Stimulated activated naive CD8-positive, alpha-beta T cell treated with anti-CD3 and anti-CD28 coated beads, Interleukin-15, amount 100 ng/mL, for 72 hours (primary cell): Measurements from ENCODE around the gene PLCB2.

Source experiments
- ATAC-seq: fragments of 150-1000 bp; cut with Tn5 transposase; 2 replicates; pipeline ENCODE4 v1.10.0; 2021; ENCODE audit warnings: mild to moderate bottlenecking, moderate library complexity
- DNase-seq, 2 donors: peaks; one replicate each; pipeline ENCODE4 v3.0.0; 2021 to 2022
- H3K27ac Mint-ChIP-seq, 2 donors: one replicate each; pipeline ENCODE4 v1.8.0; 2022; ENCODE audit warnings: mild to moderate bottlenecking in 2 of 2, mixed read lengths in 2 of 2, moderate library complexity in 2 of 2
- H3K27me3 Mint-ChIP-seq: one replicate; pipeline ENCODE4 v1.8.0; 2022; ENCODE audit warnings: mixed read lengths
- H3K4me1 Mint-ChIP-seq: one replicate; pipeline ENCODE4 v1.8.0; 2022; ENCODE audit warnings: mild to moderate bottlenecking, mixed read lengths
- H3K4me3 Mint-ChIP-seq, 2 donors: one replicate each; pipeline ENCODE4 v1.8.0; 2022; ENCODE audit warnings: mild to moderate bottlenecking in 2 of 2, mixed read lengths in 2 of 2, moderate library complexity in 1 of 2
- H3K9me3 Mint-ChIP-seq, 2 donors: one replicate each; pipeline ENCODE4 v1.8.0; 2022; ENCODE audit warnings: mixed read lengths in 2 of 2

The PLCB2 gene

DNA sequence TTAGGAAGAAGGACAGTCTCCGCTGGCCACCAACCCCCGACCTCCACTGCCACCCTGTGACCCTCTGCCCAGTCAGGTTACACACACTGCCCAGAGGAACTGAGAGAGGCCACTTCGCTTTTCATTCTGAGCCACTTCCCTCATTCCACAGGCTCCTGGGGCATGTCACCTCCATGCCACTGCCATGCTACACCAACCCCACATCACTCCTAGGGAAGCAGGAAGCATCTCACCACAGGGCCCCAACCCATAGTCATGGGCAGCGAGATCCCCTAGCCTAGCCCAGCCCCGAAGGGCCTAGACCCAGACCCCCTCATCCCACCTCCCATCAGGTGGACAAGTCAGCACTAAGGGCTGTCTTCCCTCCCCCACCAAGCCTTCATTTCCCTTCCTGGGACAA, 1.4 kb downstream of the PLCB2 start:
- ATAC-seq (no peak), DNase-seq (no peak)
- Mint-ChIP-seq H3K27me3 (no peaks in the 10 kb centered on the region), H3K4me3 (peak overlapping the region; percentile 92 to 99), H3K9me3 (no peaks in the 10 kb centered on the region), H3K27ac (peak overlapping the region; percentile 54 to 65), H3K4me1 (peaks cover 54% of the 10 kb centered on the region)

DNA sequence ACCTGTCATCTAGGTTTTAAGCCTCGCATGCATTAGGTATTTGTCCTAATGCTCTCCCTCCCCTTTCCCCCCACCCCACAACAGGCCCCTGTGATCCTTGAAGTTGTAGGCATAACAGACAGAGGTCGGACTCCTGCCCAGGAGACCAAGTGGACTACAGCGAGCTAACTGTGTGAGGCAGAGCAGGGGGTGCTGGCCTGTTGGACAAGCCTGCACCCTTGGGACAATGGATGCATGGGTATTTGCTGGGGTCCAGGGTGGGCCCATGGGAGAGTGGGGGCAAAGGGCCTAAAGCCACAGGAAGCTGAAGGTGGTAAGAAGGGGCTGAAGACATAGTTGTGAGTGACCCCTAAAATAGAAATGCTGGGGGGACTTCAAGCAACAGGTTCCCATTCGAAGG, 2.5 kb downstream of the PLCB2 start:
- ATAC-seq (no peak), DNase-seq (no peak)
- Mint-ChIP-seq H3K4me3 (no peak overlapping the region), H3K4me1 (peaks cover 54% of the 10 kb centered on the region), H3K9me3 (no peaks in the 10 kb centered on the region), H3K27ac (no peak overlapping the region), H3K27me3 (no peaks in the 10 kb centered on the region)

DNA sequence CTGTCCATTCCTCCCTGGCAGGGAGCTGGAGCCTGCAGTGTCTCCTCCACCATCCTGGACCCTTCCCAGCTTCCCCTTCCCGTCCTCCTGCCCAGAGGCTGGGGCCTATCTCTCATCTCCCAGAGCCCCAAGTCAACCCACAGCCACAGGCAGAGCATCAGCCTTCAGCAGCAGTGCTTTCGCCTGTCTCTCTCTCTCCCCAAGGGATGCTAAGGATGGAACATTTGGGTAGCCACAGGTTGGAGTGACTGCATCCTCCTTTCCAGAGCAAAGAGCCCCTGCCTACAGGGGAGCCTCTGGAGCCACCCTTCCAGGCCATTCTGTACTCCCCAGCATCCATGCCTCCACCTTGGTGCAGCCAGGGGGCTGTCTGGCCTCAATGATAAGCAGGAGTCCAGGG, 4.2 kb downstream of the PLCB2 start:
- no peaks in the 10 kb centered on the region for H3K9me3 Mint-ChIP-seq
- H3K27ac Mint-ChIP-seq: no peak overlapping the region
- no peaks in the 10 kb centered on the region for H3K27me3 Mint-ChIP-seq
- no peak for ATAC-seq
- no peak overlapping the region for H3K4me3 Mint-ChIP-seq
- H3K4me1 Mint-ChIP-seq: peaks cover 38% of the 10 kb centered on the region
- DNase-seq: no peak

DNA sequence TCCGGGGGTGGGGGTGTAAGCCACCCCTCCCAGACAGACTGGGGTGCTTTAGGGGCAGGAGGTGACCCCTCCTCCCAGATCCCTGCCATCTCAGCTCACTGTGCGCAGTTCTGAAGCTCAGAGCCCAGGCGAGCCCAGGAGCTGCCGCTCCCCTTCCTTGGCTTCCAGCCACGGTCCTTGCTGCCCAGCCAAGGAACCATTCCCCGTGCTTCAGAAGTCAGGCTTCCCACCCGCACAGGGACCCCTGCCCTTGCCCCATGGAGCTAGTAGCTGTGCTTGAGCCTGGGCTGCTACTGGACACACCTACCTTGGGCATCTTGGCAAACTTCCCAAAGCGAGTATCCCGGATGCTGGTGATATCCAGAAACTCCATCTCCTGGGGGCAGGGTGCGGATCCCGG, 4.8 kb downstream of the PLCB2 start:
- ATAC-seq (no peak), DNase-seq (no peak)
- no peaks in the 10 kb centered on the region for H3K27me3 Mint-ChIP-seq
- no peaks in the 10 kb centered on the region for H3K9me3 Mint-ChIP-seq
- H3K4me1 Mint-ChIP-seq: peaks cover 36% of the 10 kb centered on the region
- peak overlapping the region in 1 of 2 donors; percentile 27 for H3K27ac Mint-ChIP-seq
- no peak overlapping the region for H3K4me3 Mint-ChIP-seq

DNA sequence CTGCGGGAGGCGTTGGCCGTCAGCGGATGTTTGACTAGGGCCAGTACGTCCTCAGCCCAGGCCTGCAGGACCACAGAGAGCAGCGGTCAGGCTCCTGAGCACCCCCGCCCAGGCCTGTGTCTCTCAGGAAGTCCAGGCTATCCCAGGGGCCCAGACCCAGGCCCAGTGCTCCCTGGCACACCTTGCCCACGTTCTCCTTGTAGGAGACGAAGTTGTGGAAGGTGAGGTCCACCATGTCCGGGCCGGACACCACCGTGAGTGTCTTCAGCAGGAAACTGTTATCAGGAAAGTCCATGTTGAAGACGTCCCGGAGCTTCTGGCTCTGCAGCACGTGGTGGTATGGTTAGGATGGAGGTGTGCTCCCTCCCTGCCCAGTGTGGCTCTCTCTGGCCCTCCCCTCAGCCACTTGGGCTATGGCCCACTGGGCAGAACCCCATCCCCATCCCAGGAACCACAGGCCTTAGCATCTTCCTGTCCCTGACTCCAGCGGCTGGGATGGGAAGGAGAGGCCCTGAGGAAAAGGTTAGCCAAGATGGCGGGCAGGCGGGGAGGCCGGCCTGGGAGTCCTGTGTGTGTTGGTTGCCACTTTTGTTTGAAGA, 5.3 kb downstream of the PLCB2 start:
- H3K27ac Mint-ChIP-seq: no peak overlapping the region

DNA sequence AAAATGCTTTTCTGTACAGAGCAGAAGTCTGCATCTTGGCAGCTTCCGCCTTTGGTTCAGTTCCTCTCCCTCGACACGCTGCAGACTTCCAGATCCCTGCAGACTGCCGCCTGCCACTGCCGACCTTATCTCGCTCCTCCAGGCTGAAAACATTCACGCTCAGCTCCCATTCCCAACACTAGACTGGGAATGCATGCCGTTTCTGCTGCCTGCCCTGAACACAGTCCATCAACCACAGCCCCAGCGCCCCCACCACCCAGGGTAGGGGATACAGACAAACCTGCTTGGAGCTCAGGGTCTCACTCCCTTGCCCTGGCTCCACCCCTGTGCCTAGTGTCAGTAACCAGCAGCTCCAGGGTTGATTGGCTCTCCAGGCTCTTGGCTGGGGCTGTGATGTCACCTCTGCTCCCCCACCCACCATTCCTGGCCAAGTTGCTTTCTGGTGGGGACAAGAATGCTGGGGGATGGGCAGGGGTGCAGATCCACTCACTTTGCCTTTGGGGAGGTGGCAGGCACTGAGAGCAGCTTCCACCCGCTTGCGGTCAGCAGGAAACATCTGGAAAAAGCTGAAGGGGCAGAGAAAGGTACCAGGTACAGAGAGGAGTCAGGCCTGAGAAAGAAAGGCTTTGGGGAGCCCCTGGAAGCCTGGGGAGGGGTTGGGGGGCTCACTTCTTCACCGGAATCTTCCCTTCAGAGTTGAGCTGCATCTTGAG, 6.1 kb downstream of the PLCB2 start:
- Mint-ChIP-seq H3K27ac (peak overlapping the region in 1 of 2 donors; percentile 3), H3K4me1 (peaks cover 31% of the 10 kb centered on the region), H3K27me3 (no peaks in the 10 kb centered on the region), H3K4me3 (no peak overlapping the region), H3K9me3 (no peaks in the 10 kb centered on the region)
- ATAC-seq (no peak), DNase-seq (no peak)

More for the DNA sequence above, 5.3 kb downstream of the PLCB2 start:
- no peak overlapping the region for H3K4me3 Mint-ChIP-seq
- no peaks in the 10 kb centered on the region for H3K9me3 Mint-ChIP-seq
- H3K27me3 Mint-ChIP-seq: no peaks in the 10 kb centered on the region
- peaks cover 36% of the 10 kb centered on the region for H3K4me1 Mint-ChIP-seq
- no peak for DNase-seq
- no peak for ATAC-seq

DNA sequence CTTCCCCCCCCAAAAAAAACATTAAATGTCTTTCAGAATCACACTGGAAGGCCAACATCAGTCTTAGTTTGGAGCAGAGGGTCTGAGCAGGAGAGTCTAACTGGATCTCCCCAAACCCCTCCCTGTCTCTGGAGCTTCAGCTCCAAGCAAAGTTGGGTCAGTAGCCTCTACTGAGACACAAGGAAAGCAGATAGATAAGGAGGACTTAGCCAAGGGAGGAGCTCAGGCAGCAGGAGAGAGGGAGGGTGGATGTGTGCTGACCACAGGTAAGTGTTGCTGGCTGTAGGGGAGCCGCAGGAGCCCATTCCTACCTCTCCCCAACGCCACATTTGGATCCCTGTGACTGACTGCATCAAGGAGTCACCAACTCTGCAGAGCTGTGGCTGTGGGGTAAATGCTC, 7.0 kb downstream of the PLCB2 start:
- DNase-seq: no peak
- H3K4me3 Mint-ChIP-seq: no peak overlapping the region
- H3K4me1 Mint-ChIP-seq: peaks cover 23% of the 10 kb centered on the region
- H3K27ac Mint-ChIP-seq: no peak overlapping the region
- no peaks in the 10 kb centered on the region for H3K27me3 Mint-ChIP-seq
- no peak for ATAC-seq
- no peaks in the 10 kb centered on the region for H3K9me3 Mint-ChIP-seq

DNA sequence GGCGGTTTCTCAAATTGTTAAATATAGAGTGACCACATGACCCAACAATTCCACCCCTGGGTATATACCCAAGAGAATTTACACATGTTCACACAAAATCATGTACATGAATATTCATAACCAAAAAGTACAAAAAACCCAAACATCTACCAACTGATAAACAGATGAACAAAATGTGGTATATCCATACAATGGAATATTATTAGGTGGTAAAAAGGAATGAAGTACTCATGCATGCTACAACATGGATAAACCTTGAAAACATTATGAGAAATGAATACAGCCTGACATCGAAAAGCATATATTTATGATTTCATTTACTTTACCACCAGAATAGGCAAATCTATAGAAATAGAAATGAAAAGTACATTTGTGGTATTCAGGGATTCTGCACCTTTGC, 7.4 kb downstream of the PLCB2 start:
- H3K4me3 Mint-ChIP-seq: no peak overlapping the region
- no peak overlapping the region for H3K27ac Mint-ChIP-seq
- peaks cover 20% of the 10 kb centered on the region for H3K4me1 Mint-ChIP-seq
- H3K9me3 Mint-ChIP-seq: no peaks in the 10 kb centered on the region
- DNase-seq (no peak), ATAC-seq (no peak)
- no peaks in the 10 kb centered on the region for H3K27me3 Mint-ChIP-seq

DNA sequence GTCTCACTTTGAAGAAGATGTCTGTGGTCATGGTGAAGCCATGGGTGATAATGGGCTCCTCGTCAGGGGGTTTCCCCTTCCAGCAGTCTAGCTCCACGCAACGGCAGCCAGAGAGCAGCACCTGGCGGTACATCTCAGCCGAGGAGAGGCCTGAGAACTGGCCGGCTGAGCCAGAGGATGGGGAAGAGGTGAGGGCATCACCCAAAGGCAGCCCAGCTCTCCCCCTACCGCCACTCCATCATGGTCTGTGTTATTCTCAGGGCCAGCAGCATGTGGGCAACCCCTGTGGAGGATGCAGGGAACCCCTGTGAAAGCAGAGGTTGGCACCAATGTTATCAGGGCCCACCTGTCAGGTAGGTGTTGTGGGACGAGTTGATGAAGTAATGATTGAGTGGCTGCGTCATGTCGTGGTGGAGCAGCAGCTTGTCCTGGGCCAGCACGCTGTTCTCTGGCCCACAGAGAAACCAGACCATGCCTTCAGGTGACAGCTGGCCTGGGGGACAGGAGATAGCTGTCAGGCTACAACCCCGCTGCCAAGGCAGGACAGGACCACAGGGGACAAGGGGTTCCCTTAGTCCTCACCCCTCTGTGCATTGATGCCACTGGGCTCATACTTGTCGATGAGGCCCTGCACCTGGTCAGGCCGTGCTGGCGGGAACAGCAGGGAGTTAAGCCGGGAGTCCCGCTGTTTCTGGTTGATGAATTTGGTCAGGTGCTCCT, 9.4 kb downstream of the PLCB2 start:
- Mint-ChIP-seq H3K27ac (no peak overlapping the region), H3K4me3 (no peak overlapping the region), H3K4me1 (peaks cover 2% of the 10 kb centered on the region), H3K9me3 (no peaks in the 10 kb centered on the region), H3K27me3 (no peaks in the 10 kb centered on the region)
- DNase-seq (no peak), ATAC-seq (no peak)

DNA sequence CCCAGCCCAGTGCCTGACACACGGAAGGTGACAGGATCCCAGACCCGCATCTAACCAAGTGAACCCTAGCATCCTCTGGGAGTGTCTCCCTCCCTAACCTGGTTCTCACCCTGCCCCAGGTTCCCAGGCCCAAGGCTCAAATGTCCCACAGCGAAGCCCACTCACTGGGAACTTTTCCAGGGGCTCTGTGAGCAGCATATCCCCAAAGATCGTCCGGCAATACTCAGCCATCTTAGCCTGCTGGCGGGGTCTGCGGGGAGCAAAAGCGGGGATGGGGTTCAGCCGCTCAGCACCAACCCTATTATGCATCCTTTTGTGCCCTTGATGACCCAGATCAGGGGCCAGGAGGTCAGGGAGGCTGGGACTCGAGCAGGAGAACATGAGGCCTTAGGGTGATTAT, 10.4 kb downstream of the PLCB2 start:
- Mint-ChIP-seq H3K4me3 (no peak overlapping the region), H3K27ac (no peak overlapping the region), H3K4me1 (no peaks in the 10 kb centered on the region), H3K27me3 (no peaks in the 10 kb centered on the region), H3K9me3 (no peaks in the 10 kb centered on the region)
- DNase-seq (no peak), ATAC-seq (no peak)

DNA sequence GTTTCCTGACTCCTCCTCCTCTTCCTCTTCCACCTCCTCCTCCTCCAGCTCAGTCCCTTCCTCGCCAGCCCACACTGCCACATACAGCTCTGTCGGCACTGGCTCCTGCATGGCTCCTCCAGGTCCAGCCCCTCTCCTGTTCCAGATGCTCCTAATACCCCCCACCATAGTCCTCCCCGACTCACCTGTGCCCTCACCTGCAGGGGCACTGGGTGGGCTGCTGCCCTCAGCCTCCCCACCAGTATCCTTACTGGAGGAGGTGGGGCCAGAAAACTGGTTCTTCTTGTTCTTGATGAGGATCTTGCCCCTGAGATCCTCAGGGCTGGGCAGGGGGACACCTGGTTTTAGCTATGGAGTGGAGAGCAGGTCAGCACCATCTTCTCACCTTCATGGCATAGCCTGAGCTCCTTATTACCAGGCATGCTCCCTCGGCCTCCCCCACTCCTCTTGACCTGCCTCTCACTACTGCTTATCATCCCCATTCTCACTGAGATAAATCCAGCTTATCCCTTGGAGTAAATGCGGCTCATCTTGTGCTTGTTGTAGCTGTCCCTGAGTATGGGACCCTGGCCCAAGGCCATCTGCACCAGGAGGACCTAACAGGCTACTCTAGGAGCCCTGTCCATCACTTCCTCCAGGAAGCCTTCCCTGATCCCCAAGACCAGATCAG, 11.0 kb downstream of the PLCB2 start:
- H3K9me3 Mint-ChIP-seq: no peaks in the 10 kb centered on the region
- no peak overlapping the region for H3K27ac Mint-ChIP-seq
- H3K4me3 Mint-ChIP-seq: no peak overlapping the region
- H3K27me3 Mint-ChIP-seq: no peaks in the 10 kb centered on the region
- DNase-seq: no peak
- H3K4me1 Mint-ChIP-seq: no peaks in the 10 kb centered on the region
- ATAC-seq: no peak

DNA sequence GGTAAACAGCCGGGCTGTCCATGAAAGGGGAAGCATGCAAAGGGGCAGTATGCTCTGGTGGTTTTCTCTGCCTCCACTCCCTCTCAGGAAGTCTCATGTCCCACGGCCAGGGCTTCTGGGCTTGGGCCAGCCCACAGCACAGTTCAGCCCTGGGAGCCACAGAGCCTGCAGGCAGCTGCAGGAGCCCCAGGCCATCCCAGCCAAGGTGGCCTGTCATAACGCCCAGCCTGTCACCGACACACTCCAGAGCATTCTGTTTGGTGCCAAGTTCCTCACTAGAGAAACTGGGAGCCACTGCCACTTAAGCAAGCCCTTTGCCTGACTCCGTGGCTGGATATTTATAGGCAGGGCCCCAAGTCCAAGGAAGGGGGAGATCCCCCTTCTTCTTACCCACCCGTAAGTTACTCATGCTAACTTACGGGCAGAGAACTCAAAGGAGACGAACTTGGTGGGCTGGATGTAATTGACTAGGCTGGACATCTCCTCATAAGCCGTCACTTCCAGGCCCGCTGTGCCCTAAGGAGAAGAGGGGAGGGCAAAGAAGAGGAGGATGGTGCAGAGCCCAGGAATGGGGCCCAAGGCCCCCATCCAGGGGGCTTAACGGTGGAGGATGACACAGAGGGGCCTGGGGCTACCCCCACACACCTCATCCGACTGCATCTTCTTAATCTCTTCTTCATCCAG, 11.7 kb downstream of the PLCB2 start:
- no peaks in the 10 kb centered on the region for H3K27me3 Mint-ChIP-seq
- H3K9me3 Mint-ChIP-seq: no peaks in the 10 kb centered on the region
- ATAC-seq (no peak), DNase-seq (no peak)
- no peak overlapping the region for H3K27ac Mint-ChIP-seq
- no peak overlapping the region for H3K4me3 Mint-ChIP-seq
- no peaks in the 10 kb centered on the region for H3K4me1 Mint-ChIP-seq

DNA sequence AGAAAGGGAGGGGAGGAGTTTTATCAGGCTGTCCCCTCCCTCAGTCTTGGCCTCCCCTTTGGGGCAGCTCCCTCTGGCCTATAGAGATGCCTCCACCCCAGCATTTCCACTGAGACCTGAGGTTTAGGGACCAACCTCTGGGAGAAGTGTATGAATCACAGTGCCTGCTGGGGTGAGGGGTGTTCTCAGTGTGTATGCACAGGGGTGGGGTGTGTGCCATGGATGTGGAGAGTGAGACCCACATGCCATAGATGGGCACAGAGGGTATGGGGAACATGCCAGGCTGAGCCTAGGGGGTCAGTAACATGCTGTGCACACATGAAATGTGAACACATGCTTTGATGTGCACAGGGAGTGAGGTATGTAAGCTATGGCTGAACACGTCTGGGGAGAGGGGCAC, 12.4 kb downstream of the PLCB2 start:
- no peak for DNase-seq
- H3K4me3 Mint-ChIP-seq: no peak overlapping the region
- H3K4me1 Mint-ChIP-seq: no peaks in the 10 kb centered on the region
- no peaks in the 10 kb centered on the region for H3K9me3 Mint-ChIP-seq
- no peak for ATAC-seq
- peak overlapping the region in 1 of 2 donors; percentile 42 for H3K27ac Mint-ChIP-seq
- H3K27me3 Mint-ChIP-seq: no peaks in the 10 kb centered on the region

DNA sequence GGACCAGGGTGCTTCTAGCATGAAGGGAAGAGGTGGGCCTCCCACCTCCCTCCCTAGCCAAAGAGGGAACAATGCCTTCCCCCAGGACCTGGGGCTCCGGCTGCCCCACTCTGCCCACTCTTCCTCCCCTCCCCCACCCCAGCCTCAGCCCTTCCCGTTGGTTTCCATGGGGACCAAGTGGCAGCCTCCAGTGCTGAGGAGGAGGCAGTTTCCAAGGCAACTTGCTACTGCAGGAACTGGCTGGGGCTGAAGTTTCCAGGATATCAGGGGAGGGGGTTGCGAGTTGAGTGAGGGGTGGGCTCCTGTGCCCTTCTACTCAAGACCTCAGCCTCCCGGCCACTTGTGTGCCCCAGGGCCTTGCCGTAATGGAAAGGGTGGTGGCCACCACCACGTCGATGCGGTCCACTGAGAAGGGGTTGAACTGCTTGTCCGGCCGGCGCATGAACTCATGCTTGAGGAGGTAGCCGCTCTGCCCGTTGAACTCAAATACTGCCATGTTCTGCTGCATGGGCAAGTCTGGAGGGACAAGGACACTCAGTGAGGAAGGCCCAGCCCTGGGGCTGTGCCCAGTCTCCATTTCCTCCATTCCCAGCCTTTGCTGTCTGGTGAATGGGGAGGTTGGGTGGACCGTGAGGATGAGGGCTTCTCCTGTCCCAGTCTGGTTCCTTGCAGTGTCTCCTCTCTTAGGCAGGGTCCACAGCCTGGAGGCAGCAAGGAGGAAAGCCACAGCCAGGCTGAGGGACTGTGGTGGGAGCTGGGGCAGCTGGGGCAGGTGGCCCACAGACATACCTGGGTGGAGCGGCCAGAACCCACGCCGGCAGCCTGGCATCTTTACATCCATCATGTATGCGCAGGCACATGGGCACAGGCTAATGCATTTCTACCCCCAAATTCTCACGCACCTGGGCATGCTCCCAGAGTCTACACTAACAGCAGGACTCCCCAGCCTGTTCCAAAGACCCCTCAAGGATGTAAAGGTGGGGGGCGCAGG, 13.5 kb downstream of the PLCB2 start:
- ATAC-seq (no peak), DNase-seq (no peak)
- H3K4me3 Mint-ChIP-seq: no peak overlapping the region
- no peaks in the 10 kb centered on the region for H3K27me3 Mint-ChIP-seq
- H3K27ac Mint-ChIP-seq: no peak overlapping the region
- H3K9me3 Mint-ChIP-seq: no peaks in the 10 kb centered on the region
- no peaks in the 10 kb centered on the region for H3K4me1 Mint-ChIP-seq
